HepG2 (cell line): ENCODE measurements around the gene MMS19. TPM values are rescaled to one million over a fixed set of nuclear protein-coding genes. Genes with fewer than 3 reads are reported as not detected.

Experiments
- ARNT2 ChIP-seq: sonication (generic); formaldehyde crosslinking; IDR thresholded peaks from 2 replicates; pipeline ENCODE4 v1.8.0; 2022; ENCODE audit warnings: mild to moderate bottlenecking, low read depth, missing genetic modification reagents, moderate library complexity
- BCL6 ChIP-seq: IDR thresholded peaks from 2 replicates; pipeline ENCODE4 v1.6.1; 2016; ENCODE audit warnings: missing genetic modification reagents, missing compliant biosample characterization
- E2F5 ChIP-seq: sonication (generic); formaldehyde crosslinking; conservative IDR thresholded peaks from 2 replicates; pipeline ENCODE4 v1.4.0; 2020; ENCODE audit warnings: missing genetic modification reagents
- JDP2 ChIP-seq: sonication (generic); formaldehyde crosslinking; IDR thresholded peaks from 2 replicates; pipeline ENCODE4 v1.8.1; 2022; ENCODE audit warnings: missing genetic modification reagents, borderline replicate concordance
- MZF1 ChIP-seq: sonication (generic); formaldehyde crosslinking; IDR thresholded peaks from 2 replicates; pipeline ENCODE4 v1.8.1; 2023; ENCODE audit warnings: mild to moderate bottlenecking, missing genetic modification reagents, borderline replicate concordance
- POLR2AphosphoS5 ChIP-seq: IDR thresholded peaks from 2 replicates; pipeline ENCODE4 v1.6.1; 2012; ENCODE audit warnings: low read depth, low read length
- RCOR2 ChIP-seq: IDR thresholded peaks from 2 replicates; pipeline ENCODE4 v1.6.1; 2016; ENCODE audit warnings: missing biosample characterization, missing genetic modification reagents
- THAP9 ChIP-seq: sonication (generic); formaldehyde crosslinking; IDR thresholded peaks from 2 replicates; pipeline ENCODE4; 2020; ENCODE audit warnings: missing genetic modification reagents, mild to moderate bottlenecking, borderline replicate concordance
- USF2 ChIP-seq, 2 experiments: sonication (generic) in 1 of 2; formaldehyde crosslinking in 1 of 2; IDR thresholded peaks; 2 replicates each; pipeline versions ENCODE4 v1.5.1 to v1.6.1; 2011 to 2020; ENCODE audit warnings: borderline replicate concordance in 1 of 2, low read depth in 1 of 2, low read length in 1 of 2, mild to moderate bottlenecking in 1 of 2, missing genetic modification reagents in 1 of 2, moderate library complexity in 1 of 2
- YY1 ChIP-seq: IDR thresholded peaks from 2 replicates; pipeline ENCODE4 v1.6.1; 2011; ENCODE audit warnings: low read length, low read depth, moderate library complexity, mild to moderate bottlenecking; ENCODE audit not compliant: insufficient read depth, insufficient replicate concordance
- ZFP90 ChIP-seq: sonication (generic); formaldehyde crosslinking; IDR thresholded peaks from 2 replicates; pipeline ENCODE4 v1.8.0; 2022; ENCODE audit warnings: missing genetic modification reagents, mild to moderate bottlenecking, inconsistent platforms, borderline replicate concordance
- ZNF558 ChIP-seq: sonication (generic); formaldehyde crosslinking; IDR thresholded peaks from 2 replicates; pipeline ENCODE4 v1.9.0; 2022; ENCODE audit warnings: mild to moderate bottlenecking, missing genetic modification reagents, borderline replicate concordance
- ZNF652 ChIP-seq: IDR thresholded peaks from 2 replicates; pipeline ENCODE4 v1.6.1; 2016; ENCODE audit warnings: low read depth, borderline replicate concordance
- ZNF720 ChIP-seq: sonication (generic); formaldehyde crosslinking; IDR thresholded peaks from 2 replicates; pipeline ENCODE4 v1.4.0; 2020; ENCODE audit warnings: missing genetic modification reagents
- polyA plus RNA-seq, 8 experiments: library from polyadenylated mRNA; depleted of rRNA in 3 of 8; stranded (reverse) in 7 of 8; unstranded in 1 of 8; fragments of >200 nt; fragmentation: Illumina TruSeq in 4 of 8; extraction: Trizol in 4 of 8; gene quantifications; 2 replicates each; pipeline versions ENCODE4 v1.2.1 to v1.2.3, GENCODE V29; 2011 to 2016; ENCODE audit warnings: low read depth in 4 of 8, missing spikeins in 1 of 8, mixed read lengths in 1 of 8; ENCODE audit not compliant: insufficient read depth in 1 of 8
- total RNA-seq, 5 experiments: library from RNA; depleted of rRNA; stranded (reverse); fragments of >200 nt; fragmentation: Illumina TruSeq; extraction: Trizol; gene quantifications; 2 replicates each; pipeline ENCODE4 v1.2.3, GENCODE V29; 2016; ENCODE audit warnings: low read depth in 1 of 5

Gene MMS19
- total and polyA plus RNA-seq, 2 of the 13 experiments (the other 11 are each of a cell fraction or from before 2014, with no cell fraction given), result 76.4 to 107 TPM

GRCh38 chr10:97427571-97428179, 70.5 kb downstream of the MMS19 start (continued):
- TF ChIP-seq ZFP90 (CRISPR knock-in tag), result no peak
- no peak for TF ChIP-seq JDP2 (CRISPR knock-in tag)
- TF ChIP-seq BCL6 (CRISPR knock-in tag), result no peak
- no peak for TF ChIP-seq E2F5 (CRISPR knock-in tag)
- 0 out of 2 replicates have a peak, but pooled peaks have one; percentile 9 for TF ChIP-seq THAP9 (CRISPR knock-in tag)
- no peak for TF ChIP-seq ARNT2
- no peak for TF ChIP-seq ZNF652 (CRISPR knock-in tag)
- TF ChIP-seq YY1, result peak; percentile 41
- TF ChIP-seq MZF1 (CRISPR knock-in tag), result no peak
- TF ChIP-seq USF2 (IDR thresholded peaks at IDR 0.05; ENCODE audit: low read depth, low read length), result no peak
- TF ChIP-seq USF2 (CRISPR knock-in tag; IDR thresholded peaks at IDR 0.05; ENCODE audit: borderline replicate concordance), result no peak
- no peak for TF ChIP-seq ZNF720 (CRISPR knock-in tag)
- TF ChIP-seq POLR2AphosphoS5, result 0 out of 2 replicates have a peak, but pooled peaks have one; percentile 46
- 0 out of 2 replicates have a peak, but pooled peaks have one; percentile 42 for TF ChIP-seq ZNF558
- peak; percentile 27; the same call in 1 of the 2 replicates for TF ChIP-seq RCOR2
